HUES64 (cell line): Measurements from ENCODE around the gene CMPK2.

Experiments
- H3K27ac ChIP-seq: 2 replicates; pipeline ENCODE4 v1.7.0; 2013; ENCODE audit warnings: low read depth, low read length, inconsistent platforms
- H3K27me3 ChIP-seq: 2 replicates; pipeline ENCODE4 v1.6.1; 2013; ENCODE audit warnings: mild to moderate bottlenecking, low read length; ENCODE audit not compliant: insufficient read depth
- H3K36me3 ChIP-seq: 2 replicates; pipeline ENCODE4 v1.6.1; 2013; ENCODE audit warnings: mild to moderate bottlenecking, low read length; ENCODE audit not compliant: insufficient read depth
- H3K4me1 ChIP-seq: 2 replicates; pipeline ENCODE4 v1.6.1; 2013; ENCODE audit warnings: mild to moderate bottlenecking, low read length, moderate library complexity; ENCODE audit not compliant: insufficient read depth
- H3K4me3 ChIP-seq: 2 replicates; pipeline ENCODE4 v1.5.1; 2013; ENCODE audit warnings: mild to moderate bottlenecking, low read length, moderate library complexity
- H3K9ac ChIP-seq: 2 replicates; pipeline ENCODE4 v1.6.1; 2013; ENCODE audit warnings: mild to moderate bottlenecking, low read depth, low read length
- H3K9me3 ChIP-seq: 2 replicates; pipeline ENCODE4 v1.6.1; 2013; ENCODE audit warnings: low read depth, low read length; ENCODE audit not compliant: insufficient read depth
- WGBS: fragments of 150-250, 120-280 bp; methylation state at CpG from one replicate; pipeline ENCODE4 v1.1.7; 2013; ENCODE audit warnings: missing lambda C conversion rate; 5-methylcytosine and 5-hydroxymethylcytosine counted together

Gene CMPK2

GRCh38 chr2:6896930-6897759 lies 31.4 kb upstream of the CMPK2 start:
- no peaks in the 10 kb centered on the region for H3K4me1 ChIP-seq

GRCh38 chr2:6893876-6894482 lies 28.3 kb upstream of the CMPK2 start:
- no peaks in the 10 kb centered on the region for H3K36me3 ChIP-seq
- no peaks in the 10 kb centered on the region for H3K4me1 ChIP-seq
- H3K27me3 ChIP-seq = no peaks in the 10 kb centered on the region
- no peak overlapping the region for H3K9ac ChIP-seq
- no peak overlapping the region for H3K4me3 ChIP-seq
- WGBS = 93% methylated on average over 2 of the region's 2 CpGs
- H3K9me3 ChIP-seq = no peaks in the 10 kb centered on the region
- H3K27ac ChIP-seq = no peak overlapping the region

More at GRCh38 chr2:6896930-6897759, 31.4 kb upstream of the CMPK2 start:
- Histone ChIP-seq H3K9me3 (no peaks in the 10 kb centered on the region), H3K36me3 (no peaks in the 10 kb centered on the region), H3K27me3 (no peaks in the 10 kb centered on the region), H3K9ac (no peak overlapping the region), H3K4me3 (no peak overlapping the region), H3K27ac (no peak overlapping the region)
- WGBS = 83% methylated on average over 5 of the region's 5 CpGs

- no peaks in the 10 kb centered on the region for H3K27me3 ChIP-seq
- H3K27ac ChIP-seq = no peak overlapping the region
- no peak overlapping the region for H3K4me3 ChIP-seq
- no peaks in the 10 kb centered on the region for H3K36me3 ChIP-seq
- no peaks in the 10 kb centered on the region for H3K4me1 ChIP-seq
- no peaks in the 10 kb centered on the region for H3K9me3 ChIP-seq
- 92% methylated on average over 4 of the region's 4 CpGs for WGBS
- H3K9ac ChIP-seq = no peak overlapping the region
Observed at GRCh38 chr2:6888724-6889123, 23.0 kb upstream of the CMPK2 start.

DNA sequence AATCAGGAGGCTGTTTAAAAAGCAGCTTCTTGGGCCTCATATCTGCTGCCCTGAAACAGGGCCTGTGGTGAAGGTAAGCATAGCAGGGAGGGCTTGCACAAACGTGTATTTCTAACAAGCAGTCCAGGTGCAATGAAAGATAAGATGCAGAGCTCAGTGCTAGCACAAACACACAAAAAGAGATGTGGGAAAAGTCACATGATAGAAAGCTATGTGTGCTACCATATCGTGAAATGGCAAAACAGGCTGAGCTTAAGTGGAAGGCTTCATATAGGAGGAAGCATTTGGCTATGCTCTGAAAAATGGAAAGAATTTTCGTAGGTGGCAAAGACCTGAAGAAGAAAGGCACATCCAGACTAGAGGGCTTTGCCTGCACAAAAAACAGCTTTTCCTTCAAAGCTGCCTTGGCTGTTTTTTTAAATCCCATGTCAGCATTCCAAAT lies 22.1 kb upstream of the CMPK2 start:
- H3K27ac ChIP-seq = no peak overlapping the region

DNA sequence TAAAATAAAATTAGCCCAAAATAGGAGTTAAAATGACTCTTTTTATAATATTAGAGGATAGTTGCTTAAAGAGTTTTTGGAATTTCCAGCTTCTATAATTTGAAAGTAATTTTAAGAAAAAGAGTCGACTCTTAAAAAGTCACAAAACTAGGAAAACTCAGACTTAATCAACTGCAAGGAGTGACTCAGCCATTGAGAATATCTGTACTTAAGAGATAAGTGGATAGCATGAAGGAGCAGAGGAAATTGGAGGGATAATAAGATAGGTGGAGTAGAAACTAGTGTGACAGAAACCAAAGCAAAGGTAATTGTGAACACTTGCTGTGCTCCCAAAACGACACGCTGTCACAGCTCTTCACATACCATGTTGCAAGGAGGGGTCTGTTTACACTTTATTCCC lies 20.3 kb upstream of the CMPK2 start:
- H3K27ac ChIP-seq = no peak overlapping the region
- no peak overlapping the region for H3K9ac ChIP-seq
- H3K9me3 ChIP-seq = 0 out of 2 replicates have a peak, but pooled peaks cover 5% of the 10 kb centered on the region
- H3K36me3 ChIP-seq = no peaks in the 10 kb centered on the region
- no peaks in the 10 kb centered on the region for H3K4me1 ChIP-seq
- WGBS = 81% methylated on average over 3 of the region's 3 CpGs
- no peak overlapping the region for H3K4me3 ChIP-seq
- H3K27me3 ChIP-seq = no peaks in the 10 kb centered on the region

More for the DNA sequence above, 22.1 kb upstream of the CMPK2 start:
- no peaks in the 10 kb centered on the region for H3K27me3 ChIP-seq
- no peaks in the 10 kb centered on the region for H3K4me1 ChIP-seq
- no peak overlapping the region for H3K4me3 ChIP-seq
- H3K9ac ChIP-seq = no peak overlapping the region
- WGBS = 86% methylated on average over 3 of the region's 3 CpGs
- H3K36me3 ChIP-seq = no peaks in the 10 kb centered on the region
- no peaks in the 10 kb centered on the region for H3K9me3 ChIP-seq

DNA sequence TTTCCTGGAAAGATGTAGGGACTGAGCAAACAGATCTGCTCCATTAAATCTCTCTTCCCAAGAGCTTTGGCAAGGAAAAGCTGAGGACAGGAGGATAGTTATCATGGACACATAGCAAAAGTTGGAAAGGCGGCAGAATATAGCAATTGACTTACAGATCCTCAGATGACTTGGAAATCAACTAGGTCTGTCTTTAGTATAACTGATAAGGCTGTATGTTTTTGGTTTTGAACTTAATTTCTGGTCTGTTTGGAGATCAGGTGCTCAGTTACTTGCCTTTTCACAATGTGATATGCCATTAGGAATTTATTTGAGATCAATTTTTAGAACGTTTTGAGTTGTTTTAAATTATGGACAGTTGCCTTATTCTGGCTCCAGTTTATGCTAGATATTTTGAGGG lies 19.8 kb upstream of the CMPK2 start:
- Histone ChIP-seq H3K9ac (no peak overlapping the region), H3K27me3 (no peaks in the 10 kb centered on the region), H3K9me3 (0 out of 2 replicates have a peak, but pooled peaks cover 7% of the 10 kb centered on the region), H3K4me3 (no peak overlapping the region), H3K4me1 (no peaks in the 10 kb centered on the region), H3K36me3 (no peaks in the 10 kb centered on the region), H3K27ac (no peak overlapping the region)
- WGBS = 86% methylated on average over 2 of the region's 2 CpGs

DNA sequence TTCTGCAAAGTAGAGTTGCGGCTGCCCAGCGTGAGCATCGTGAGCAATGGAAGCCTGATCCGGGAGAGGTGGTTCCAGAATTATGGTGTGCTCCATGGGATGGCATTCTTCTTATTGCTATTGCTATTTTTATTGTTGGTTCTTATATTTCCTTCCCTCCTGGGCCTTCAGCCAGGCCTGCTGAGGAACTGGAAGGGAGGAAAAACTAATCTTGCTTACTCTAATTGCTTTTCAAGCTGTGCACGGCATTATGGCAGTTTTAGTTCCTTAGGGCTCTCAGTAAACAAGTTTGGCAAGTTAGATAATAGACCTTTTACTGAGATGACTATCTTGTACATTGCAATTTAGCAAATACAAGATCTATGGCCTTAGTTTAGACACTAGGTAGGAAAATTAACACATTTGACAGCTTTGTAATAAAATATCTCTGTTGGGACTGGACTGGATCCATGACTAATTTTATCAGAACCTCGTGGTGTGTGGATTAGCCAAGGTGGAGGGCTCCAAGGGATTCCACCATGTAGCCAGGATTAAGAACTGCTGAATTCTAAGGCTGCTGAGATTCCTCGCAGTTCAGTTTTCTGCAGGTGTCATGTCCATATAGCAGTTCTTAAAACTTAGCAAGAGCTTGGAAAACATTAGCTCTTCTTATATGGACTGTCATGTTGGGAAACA lies 17.9 kb upstream of the CMPK2 start:
- 88% methylated on average over 7 of the region's 7 CpGs for WGBS
- no peak overlapping the region for H3K27ac ChIP-seq
- no peaks in the 10 kb centered on the region for H3K4me1 ChIP-seq
- no peak overlapping the region for H3K4me3 ChIP-seq
- no peaks in the 10 kb centered on the region for H3K36me3 ChIP-seq
- no peaks in the 10 kb centered on the region for H3K27me3 ChIP-seq
- no peak overlapping the region for H3K9ac ChIP-seq
- H3K9me3 ChIP-seq = peaks cover 18% of the 10 kb centered on the region; the same call in 1 of the 2 replicates

DNA sequence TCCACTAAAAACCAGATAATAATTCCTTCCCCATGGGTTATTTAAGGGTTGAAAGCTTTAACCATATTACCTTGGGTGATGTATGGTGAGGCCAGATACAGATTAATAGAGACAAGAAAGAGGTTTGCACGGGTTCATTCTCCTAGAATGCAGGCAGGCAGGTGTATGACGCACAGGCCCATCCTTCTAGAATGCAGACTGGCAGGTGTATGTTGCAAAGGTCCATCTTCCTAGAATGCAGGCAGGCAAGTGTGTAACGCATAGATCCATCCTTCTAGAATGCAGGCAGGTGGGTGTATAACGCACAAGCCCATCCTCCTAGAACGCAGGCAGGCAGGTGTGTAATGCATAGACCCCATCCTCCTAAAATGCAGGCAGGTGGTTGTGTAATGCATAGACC lies 15.8 kb upstream of the CMPK2 start:
- Histone ChIP-seq H3K9me3 (peaks cover 19% of the 10 kb centered on the region; the same call in 1 of the 2 replicates), H3K4me1 (no peaks in the 10 kb centered on the region), H3K27ac (no peak overlapping the region), H3K9ac (no peak overlapping the region), H3K27me3 (no peaks in the 10 kb centered on the region), H3K36me3 (no peaks in the 10 kb centered on the region), H3K4me3 (no peak overlapping the region)
- WGBS = 91% methylated on average over 5 of the region's 5 CpGs

DNA sequence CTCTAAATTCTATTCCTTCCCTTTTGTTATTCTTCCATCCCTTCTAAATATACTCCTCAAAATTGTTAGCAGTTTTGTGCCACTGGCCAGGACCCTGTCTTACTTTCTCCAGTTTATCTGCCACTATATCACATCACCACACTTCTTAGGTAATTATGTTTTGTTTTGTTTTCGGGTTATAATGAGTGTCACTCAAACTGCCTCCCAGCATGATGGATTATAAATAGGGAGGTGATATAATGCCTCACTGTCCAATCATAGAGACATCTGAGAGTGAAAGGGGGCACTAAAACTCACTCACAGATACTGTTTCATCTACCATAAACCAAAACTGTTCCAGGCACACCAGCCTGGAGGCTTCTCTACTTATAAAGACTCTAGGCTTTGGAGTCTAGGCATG lies 15.3 kb upstream of the CMPK2 start:
- no CpG with 5 or more reads among the region's 1 CpG for WGBS
- Histone ChIP-seq H3K9me3 (peaks cover 19% of the 10 kb centered on the region; the same call in 1 of the 2 replicates), H3K9ac (no peak overlapping the region), H3K4me1 (no peaks in the 10 kb centered on the region), H3K4me3 (no peak overlapping the region), H3K27me3 (no peaks in the 10 kb centered on the region), H3K27ac (no peak overlapping the region), H3K36me3 (no peaks in the 10 kb centered on the region)

GRCh38 chr2:6880200-6880733 lies 14.6 kb upstream of the CMPK2 start:
- H3K4me3 ChIP-seq = no peak overlapping the region
- no peaks in the 10 kb centered on the region for H3K4me1 ChIP-seq
- H3K9me3 ChIP-seq = peaks cover 19% of the 10 kb centered on the region; the same call in 1 of the 2 replicates
- no peak overlapping the region for H3K27ac ChIP-seq
- WGBS = 67% methylated on average over 1 of the region's 2 CpGs
- no peaks in the 10 kb centered on the region for H3K27me3 ChIP-seq
- no peaks in the 10 kb centered on the region for H3K36me3 ChIP-seq
- H3K9ac ChIP-seq = no peak overlapping the region

GRCh38 chr2:6879011-6879410 lies 13.3 kb upstream of the CMPK2 start:
- H3K27ac ChIP-seq = no peak overlapping the region
- no peak overlapping the region for H3K4me3 ChIP-seq
- WGBS = 85% methylated on average over 2 of the region's 2 CpGs
- H3K27me3 ChIP-seq = no peaks in the 10 kb centered on the region
- peaks cover 23% of the 10 kb centered on the region; the same call in 1 of the 2 replicates for H3K9me3 ChIP-seq
- no peaks in the 10 kb centered on the region for H3K4me1 ChIP-seq
- H3K36me3 ChIP-seq = no peaks in the 10 kb centered on the region
- H3K9ac ChIP-seq = no peak overlapping the region
